MM.1S (cell line): ENCODE results near the gene ZNF74.

Experiments used
- DNase-seq: peaks from one replicate; pipeline ENCODE4 v3.0.0-alpha.2; 2015
- H2AFZ ChIP-seq: fragments of 300-600 bp; sonication (generic); 2 replicates; pipeline ENCODE4 v1.6.0; 2016; ENCODE audit warnings: antibody characterized with exemption, low read length
- H3F3A ChIP-seq: fragments of 300-600 bp; sonication (generic); 2 replicates; pipeline ENCODE4 v1.6.1; 2016; ENCODE audit warnings: mild to moderate bottlenecking, antibody characterized with exemption, low read length, moderate library complexity, mixed read lengths; ENCODE audit not compliant: insufficient read depth
- H3K27ac ChIP-seq: fragments of 300-600 bp; sonication (generic); 2 replicates; pipeline ENCODE4 v1.5.1; 2016; ENCODE audit warnings: mild to moderate bottlenecking, low read length
- H3K27me3 ChIP-seq: fragments of 300-600 bp; sonication (generic); replicated peaks from 2 replicates; pipeline ENCODE4 v1.6.0; 2016; ENCODE audit warnings: low read length; ENCODE audit not compliant: insufficient read depth
- H3K36me3 ChIP-seq: fragments of 300-600 bp; sonication (generic); replicated peaks from 2 replicates; pipeline ENCODE4 v1.6.1; 2016; ENCODE audit warnings: mild to moderate bottlenecking, low read length, mixed read lengths; ENCODE audit not compliant: insufficient read depth
- H3K4me1 ChIP-seq: fragments of 300-600 bp; sonication (generic); 2 replicates; pipeline ENCODE4 v1.6.1; 2016; ENCODE audit warnings: low read length, mixed read lengths
- H3K4me2 ChIP-seq: fragments of 300-600 bp; sonication (generic); 2 replicates; pipeline ENCODE4 v1.6.0; 2016; ENCODE audit warnings: low read depth, low read length
- H3K4me3 ChIP-seq: fragments of 300-600 bp; sonication (generic); 2 replicates; pipeline ENCODE4 v1.5.1; 2016; ENCODE audit warnings: low read length, mixed read lengths
- H3K79me2 ChIP-seq: fragments of 300-600 bp; sonication (generic); 2 replicates; pipeline ENCODE4 v1.6.1; 2016; ENCODE audit warnings: mixed run types, low read length, mixed read lengths
- H3K9ac ChIP-seq: fragments of 300-600 bp; sonication (generic); 2 replicates; pipeline ENCODE4 v1.6.1; 2016; ENCODE audit warnings: low read length, mixed read lengths
- H3K9me2 ChIP-seq: fragments of 300-600 bp; sonication (generic); replicated peaks from 2 replicates; pipeline ENCODE4 v1.6.1; 2016; ENCODE audit warnings: mild to moderate bottlenecking, low read length, mixed read lengths; ENCODE audit not compliant: insufficient read depth
- H3K9me3 ChIP-seq: fragments of 300-600 bp; sonication (generic); replicated peaks from 2 replicates; pipeline ENCODE4 v1.6.1; 2016; ENCODE audit warnings: mild to moderate bottlenecking, low read length, mixed read lengths; ENCODE audit not compliant: insufficient read depth
- H4K20me1 ChIP-seq: fragments of 300-600 bp; sonication (generic); 2 replicates; pipeline ENCODE4 v1.6.1; 2016; ENCODE audit warnings: mild to moderate bottlenecking, low read length, moderate library complexity, mixed read lengths; ENCODE audit not compliant: insufficient read depth
- CTCF ChIP-seq: fragments of 300-600 bp; sonication (generic); IDR thresholded peaks from 2 replicates; pipeline ENCODE4 v1.5.1; 2016; ENCODE audit warnings: antibody characterized with exemption, low read length, mixed read lengths
- EZH2 ChIP-seq: fragments of 300-600 bp; sonication (generic); optimal IDR thresholded peaks from 2 replicates; pipeline ENCODE3; 2017; ENCODE audit warnings: low read depth, mild to moderate bottlenecking, antibody characterized with exemption, low read length, mixed read lengths
- EZH2phosphoT487 ChIP-seq: fragments of 300-600 bp; sonication (generic); IDR thresholded peaks from 2 replicates; pipeline ENCODE4 v1.6.1; 2018; ENCODE audit warnings: antibody characterized with exemption, low read length

Gene ZNF74

GRCh38 chr22:20451920-20452319 is 58.0 kb downstream of the ZNF74 start:
- Histone ChIP-seq H3K9ac (no peak overlapping the region), H3F3A (no peaks in the 10 kb centered on the region), H2AFZ (no peak overlapping the region), H3K27me3 (no peaks in the 10 kb centered on the region), H3K79me2 (no peaks in the 10 kb centered on the region), H3K27ac (no peak overlapping the region), H3K4me3 (no peak overlapping the region), H3K9me3 (no peaks in the 10 kb centered on the region), H3K4me1 (no peaks in the 10 kb centered on the region), H3K36me3 (no peaks in the 10 kb centered on the region), H4K20me1 (no peaks in the 10 kb centered on the region), H3K4me2 (no peak overlapping the region), H3K9me2 (no peaks in the 10 kb centered on the region)
- DNase-seq = no peak
- TF ChIP-seq EZH2 (no peak), CTCF (no peak), EZH2phosphoT487 (no peak)

GRCh38 chr22:20453222-20453621 is 59.3 kb downstream of the ZNF74 start:
- TF ChIP-seq EZH2phosphoT487 = no peak
- no peak for TF ChIP-seq EZH2
- TF ChIP-seq CTCF = no peak
- Histone ChIP-seq H3K9me2 (no peaks in the 10 kb centered on the region), H3K4me1 (no peaks in the 10 kb centered on the region), H3K36me3 (no peaks in the 10 kb centered on the region), H3K27ac (no peak overlapping the region), H3K9ac (no peak overlapping the region), H3F3A (no peaks in the 10 kb centered on the region), H3K4me3 (no peak overlapping the region), H3K9me3 (no peaks in the 10 kb centered on the region), H4K20me1 (no peaks in the 10 kb centered on the region), H3K4me2 (no peak overlapping the region), H3K79me2 (no peaks in the 10 kb centered on the region), H2AFZ (no peak overlapping the region), H3K27me3 (no peaks in the 10 kb centered on the region)
- no peak for DNase-seq

GRCh38 chr22:20455709-20456063 is 61.7 kb downstream of the ZNF74 start:
- H3K36me3 ChIP-seq = no peaks in the 10 kb centered on the region

More at GRCh38 chr22:20455709-20456063, 61.7 kb downstream of the ZNF74 start:
- H3K4me3 ChIP-seq = no peak overlapping the region
- no peaks in the 10 kb centered on the region for H3K27me3 ChIP-seq
- H3K79me2 ChIP-seq = no peaks in the 10 kb centered on the region
- H3K4me1 ChIP-seq = no peaks in the 10 kb centered on the region
- no peaks in the 10 kb centered on the region for H4K20me1 ChIP-seq
- TF ChIP-seq EZH2phosphoT487 (no peak), CTCF (no peak), EZH2 (no peak)
- H3K9me2 ChIP-seq = no peaks in the 10 kb centered on the region
- no peak overlapping the region for H3K4me2 ChIP-seq
- no peaks in the 10 kb centered on the region for H3K9me3 ChIP-seq
- DNase-seq = no peak
- no peak overlapping the region for H3K27ac ChIP-seq
- H2AFZ ChIP-seq = no peak overlapping the region
- H3K9ac ChIP-seq = no peak overlapping the region
- H3F3A ChIP-seq = no peaks in the 10 kb centered on the region
